ENCODE measurements around the gene ADK. TPM values are rescaled to one million over a fixed set of nuclear protein-coding genes. Genes with fewer than 3 reads are reported as not detected.

The ADK gene
- total RNA-seq, 4 donors from 2014 or later, result 15.3 to 23.3 (median 20.8) TPM

GRCh38 chr10:74314166-74314565 lies 163.1 kb downstream of the ADK start:
- peak overlapping the region; percentile 21 to 28 for H3K4me3 ChIP-seq
- 14 to 40% methylated on average over 1 of the region's 1 CpG for WGBS, 2 donors (ENCODE audit: low coverage in 1 of 2)
- no peak overlapping the region for H3K27ac ChIP-seq

DNA sequence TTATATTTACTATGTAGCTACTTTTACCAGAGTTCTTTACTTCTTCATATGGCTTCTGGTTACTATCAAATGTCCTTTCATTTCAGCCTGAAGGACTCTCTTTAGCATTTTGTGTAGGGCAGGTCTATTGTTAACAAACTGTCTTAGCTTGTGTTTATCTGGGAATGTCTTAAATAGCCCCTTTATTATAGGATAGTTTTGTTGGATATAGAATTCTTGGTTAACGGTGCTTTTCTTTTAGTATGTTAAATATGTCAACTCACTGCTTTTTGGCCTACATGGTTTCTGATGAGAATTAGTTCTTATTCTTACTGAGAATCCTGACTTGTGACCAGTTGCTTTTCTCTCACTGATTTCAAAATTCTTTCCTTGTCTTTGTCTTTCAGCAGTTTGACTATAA lies 169.0 kb downstream of the ADK start:
- Histone ChIP-seq H3K27me3 (no peaks in the 10 kb centered on the region), H3K9me3 (peaks cover 0 to 13% (median 0%) of the 10 kb centered on the region in 3 donors), H3K36me3 (no peaks in the 10 kb centered on the region), H3K4me1 (no peaks in the 10 kb centered on the region), H3K27ac (no peak overlapping the region), H3K4me3 (no peak overlapping the region)
- no peak for TF ChIP-seq POLR2AphosphoS5 (IDR thresholded peaks at IDR 0.05)
- no peak for TF ChIP-seq POLR2A (IDR thresholded peaks at IDR 0.05)
- TF ChIP-seq EP300 (IDR thresholded peaks at IDR 0.05), result no peak
- TF ChIP-seq CTCF (IDR thresholded peaks at IDR 0.05), result no peak
- no peak for ATAC-seq
- 82 to 89% methylated on average over 1 of the region's 1 CpG for WGBS, 2 donors (ENCODE audit: low coverage in 1 of 2)

More at GRCh38 chr10:74314166-74314565, 163.1 kb downstream of the ADK start:
- no peaks in the 10 kb centered on the region for H3K4me1 ChIP-seq
- H3K36me3 ChIP-seq, result no peaks in the 10 kb centered on the region
- ATAC-seq, result no peak
- TF ChIP-seq CTCF (IDR thresholded peaks at IDR 0.05) (no peak), POLR2A (IDR thresholded peaks at IDR 0.05) (no peak), POLR2AphosphoS5 (IDR thresholded peaks at IDR 0.05) (no peak), EP300 (IDR thresholded peaks at IDR 0.05) (no peak)
- H3K9me3 ChIP-seq, result no peaks in the 10 kb centered on the region
- H3K27me3 ChIP-seq, result no peaks in the 10 kb centered on the region

DNA sequence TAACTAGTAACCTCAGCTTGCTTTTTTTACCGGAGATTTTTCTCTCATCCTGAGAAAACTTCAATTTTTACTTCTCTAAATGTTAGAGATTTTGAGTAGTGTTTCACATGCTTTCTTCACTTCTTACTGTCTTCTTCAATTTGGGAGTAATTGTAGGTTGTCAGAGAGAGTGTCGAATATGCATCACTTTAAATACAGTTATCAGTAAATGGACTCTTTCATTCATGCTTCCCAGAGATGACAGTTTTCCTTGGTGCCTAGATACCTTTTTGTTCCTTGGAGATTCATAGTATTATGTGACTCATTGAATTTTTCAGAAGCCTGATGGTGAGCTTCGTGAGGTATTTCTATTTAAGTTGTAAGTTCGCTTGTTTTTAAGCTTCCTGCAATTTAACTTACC lies 169.7 kb downstream of the ADK start:
- H3K27me3 ChIP-seq, result no peaks in the 10 kb centered on the region
- no peak overlapping the region for H3K4me3 ChIP-seq
- no peak for ATAC-seq
- no peaks in the 10 kb centered on the region for H3K36me3 ChIP-seq
- no peaks in the 10 kb centered on the region for H3K4me1 ChIP-seq
- peaks cover 0 to 13% (median 0%) of the 10 kb centered on the region in 3 donors for H3K9me3 ChIP-seq
- 96 to 100% methylated on average over 2 to 4 of the region's 4 CpGs for WGBS, 2 donors (ENCODE audit: low coverage in 1 of 2)
- no peak for TF ChIP-seq POLR2AphosphoS5 (IDR thresholded peaks at IDR 0.05)
- no peak for TF ChIP-seq EP300 (IDR thresholded peaks at IDR 0.05)
- no peak for TF ChIP-seq POLR2A (IDR thresholded peaks at IDR 0.05)
- TF ChIP-seq CTCF (IDR thresholded peaks at IDR 0.05), result no peak
- no peak overlapping the region for H3K27ac ChIP-seq

- WGBS, 2 donors (ENCODE audit: low coverage in 1 of 2), result 84 to 91% methylated on average over 4 of the region's 4 CpGs
- H3K9me3 ChIP-seq, result peaks cover 0 to 13% (median 0%) of the 10 kb centered on the region in 3 donors
- no peak for ATAC-seq
- H3K4me1 ChIP-seq, result no peaks in the 10 kb centered on the region
- no peaks in the 10 kb centered on the region for H3K36me3 ChIP-seq
- H3K4me3 ChIP-seq, result no peak overlapping the region
- H3K27ac ChIP-seq, result no peak overlapping the region
- no peak for TF ChIP-seq POLR2A (IDR thresholded peaks at IDR 0.05)
- no peaks in the 10 kb centered on the region for H3K27me3 ChIP-seq
Observed at GRCh38 chr10:74322141-74322540, 171.1 kb downstream of the ADK start.

DNA sequence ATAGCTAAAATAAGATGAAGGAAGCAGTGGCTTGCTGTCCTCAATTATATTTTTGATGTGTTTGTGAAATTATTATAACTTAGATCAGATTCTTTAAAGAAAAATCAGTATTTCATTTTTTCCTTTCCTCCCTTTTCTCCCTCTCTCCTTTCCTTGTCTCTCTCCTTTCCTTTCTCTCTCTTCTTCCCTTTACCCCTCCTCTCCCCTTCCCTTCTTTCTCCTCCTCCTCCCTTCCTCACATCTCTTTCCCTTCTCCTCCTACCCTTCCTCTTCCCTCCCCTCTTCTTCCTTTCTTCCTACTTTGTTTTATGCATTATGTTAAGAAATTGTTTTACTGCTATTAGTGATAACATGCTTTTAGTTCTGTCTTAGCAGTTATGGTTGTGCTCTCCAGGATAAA lies 171.5 kb downstream of the ADK start:
- no peak overlapping the region for H3K4me3 ChIP-seq
- H3K27ac ChIP-seq, result no peak overlapping the region
- H3K4me1 ChIP-seq, result no peaks in the 10 kb centered on the region
- no peak for ATAC-seq
- peaks cover 0 to 13% (median 0%) of the 10 kb centered on the region in 3 donors for H3K9me3 ChIP-seq
- TF ChIP-seq CTCF (IDR thresholded peaks at IDR 0.05) (no peak), POLR2A (IDR thresholded peaks at IDR 0.05) (no peak), POLR2AphosphoS5 (IDR thresholded peaks at IDR 0.05) (no peak), EP300 (IDR thresholded peaks at IDR 0.05) (no peak)
- no peaks in the 10 kb centered on the region for H3K36me3 ChIP-seq
- H3K27me3 ChIP-seq, result no peaks in the 10 kb centered on the region

Measured in gastroesophageal sphincter (tissue), 4 donors.